Gastroesophageal sphincter (tissue), 3 donors: ENCODE data around the gene CCDC92.

ENCODE experiments used
- CTCF ChIP-seq, 4 experiments: fragments of 200-600 bp in 2 of 4; fragments of 450-650 bp in 2 of 4; sonication (generic) in 1 of 4; IDR thresholded peaks; one replicate each; pipeline ENCODE4 v1.5.1; 2017 to 2019; ENCODE audit warnings: antibody characterized with exemption in 4 of 4, mild to moderate bottlenecking in 2 of 4, moderate library complexity in 2 of 4
- POLR2AphosphoS5 ChIP-seq: sonication (generic); formaldehyde crosslinking; IDR thresholded peaks from one replicate; pipeline ENCODE4 v1.6.1; 2017; ENCODE audit warnings: antibody characterized with exemption

GRCh38 chr12:123963821-123964220 is 8.8 kb downstream of the CCDC92 start:
- TF ChIP-seq CTCF (IDR thresholded peaks at IDR 0.05) (no peak), POLR2AphosphoS5 (no peak)
